NCI-H82 (cell line): Measurements from ENCODE around the gene SERTAD2.

ENCODE experiments used
- DNase-seq: peaks from one replicate; lab custom pipeline; 2025; lab: John Stamatoyannopoulos, UW

Gene SERTAD2

GRCh38 chr2:64581777-64582539 lies 71.8 kb downstream of the SERTAD2 start:
- DNase-seq, result peak; percentile 58
